ENCODE results near the gene CMC2. TPM values are rescaled to one million over a fixed set of nuclear protein-coding genes. Genes with fewer than 3 reads are reported as not detected.

Gene CMC2
- total and polyA plus RNA-seq, 9 of the 15 experiments (the other 6 are each of a cell fraction or from before 2014, with no cell fraction given), result 122 to 501 (median 172) TPM

- TF ChIP-seq FIP1L1 (IDR thresholded peaks at IDR 0.05; ENCODE audit: low read depth, low read length, poor library complexity, severe bottlenecking), result peak; percentile 25
- no peak for TF ChIP-seq IFI16 (CRISPR knock-in tag; IDR thresholded peaks at IDR 0.05)
- TF ChIP-seq ETV6 (IDR thresholded peaks at IDR 0.05; ENCODE audit: borderline replicate concordance in 1 of 2, low read depth in 2 of 2, low read length in 1 of 2), result no peak
- peak; percentile 91 for TF ChIP-seq ETV6 (CRISPR knock-in tag; IDR thresholded peaks at IDR 0.05; ENCODE audit: borderline replicate concordance)
- peak; percentile 77; the same call in 1 of the 2 replicates for TF ChIP-seq FOXP4 (CRISPR knock-in tag; IDR thresholded peaks at IDR 0.05; ENCODE audit: borderline replicate concordance)
- TF ChIP-seq CEBPG (CRISPR knock-in tag; IDR thresholded peaks at IDR 0.05), result peak; percentile 10; the same call in 1 of the 2 replicates
- TF ChIP-seq CEBPG (tag; conservative IDR thresholded peaks at IDR 0.05 in 1 of 2, IDR thresholded peaks at IDR 0.05 in 1 of 2), result no peak
- no peak; the same call in none of the 2 replicates for TF ChIP-seq NR2C2 (CRISPR knock-in tag; IDR thresholded peaks at IDR 0.05)
- TF ChIP-seq NR2C2 (tag; IDR thresholded peaks at IDR 0.05), result peak; percentile 52
- peak; percentile 39 for TF ChIP-seq MXD1 (CRISPR knock-in tag; IDR thresholded peaks at IDR 0.05; ENCODE audit: borderline replicate concordance, poor library complexity, severe bottlenecking)
- TF ChIP-seq PRMT5 (CRISPR knock-in tag; IDR thresholded peaks at IDR 0.05), result 0 out of 2 replicates have a peak, but pooled peaks have one; percentile 27
- 0 out of 2 replicates have a peak, but pooled peaks have one; percentile 12 for TF ChIP-seq TCF3 (CRISPR knock-in tag; IDR thresholded peaks at IDR 0.05)
- peak in 1 of 2 experiments; percentile 9 for TF ChIP-seq E2F6 (IDR thresholded peaks at IDR 0.05; ENCODE audit: borderline replicate concordance in 1 of 2, extremely low read depth in 1 of 2, insufficient read depth in 1 of 2, insufficient read length in 1 of 2, low read depth in 1 of 2, low read length in 1 of 2, poor library complexity in 1 of 2, severe bottlenecking in 1 of 2)
- 0 out of 2 replicates have a peak, but pooled peaks have one; percentile 13 for TF ChIP-seq MITF (IDR thresholded peaks at IDR 0.05)
- TF ChIP-seq SRSF1 (IDR thresholded peaks at IDR 0.05; ENCODE audit: low read depth, low read length), result peak; percentile 54; the same call in 1 of the 2 replicates
- TF ChIP-seq HCFC1 (IDR thresholded peaks at IDR 0.05; ENCODE audit: low read depth, low read length), result no peak
Observed at GRCh38 chr16:81006211-81006812, 373 bp downstream of the CMC2 start (continued).
